ENCODE results near the gene CACNA1F. TPM values are rescaled to one million over a fixed set of nuclear protein-coding genes. Genes with fewer than 3 reads are reported as not detected.

The CACNA1F gene
- total RNA-seq, 1 donor from 2014 or later, result 4.9 TPM

DNA sequence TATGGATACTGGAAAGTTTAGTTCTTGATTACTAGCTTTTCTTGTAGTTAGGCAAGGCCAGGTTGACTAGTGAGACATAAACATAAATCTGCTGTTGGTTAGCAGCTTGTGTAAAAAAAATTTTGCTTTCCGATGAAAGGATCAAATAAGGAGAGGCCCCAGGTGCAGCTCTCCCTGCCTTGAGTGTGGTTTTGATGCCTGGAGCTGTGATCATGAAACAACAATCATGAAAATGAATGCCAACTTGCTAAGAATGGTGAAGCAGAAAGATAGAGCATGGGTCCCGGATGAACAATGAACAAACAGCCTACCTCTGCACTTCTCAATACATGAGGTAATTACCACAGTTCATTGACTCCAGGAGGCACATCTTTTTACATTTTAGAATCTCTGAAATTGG is 18.7 kb downstream of the CACNA1F start:
- H3K4me1 Mint-ChIP-seq, result no peaks in the 10 kb centered on the region
- H3K9me3 Mint-ChIP-seq, result peaks cover 34% of the 10 kb centered on the region

GRCh38 chrX:49212861-49213260 is 20.3 kb downstream of the CACNA1F start:
- H3K27ac Mint-ChIP-seq, result no peak overlapping the region
- DNase-seq (ENCODE audit: low spot score), result no peak
- H3K9me3 Mint-ChIP-seq, result peaks cover 34% of the 10 kb centered on the region
- H3K4me3 Mint-ChIP-seq, result no peak overlapping the region
- H3K36me3 Mint-ChIP-seq, result no peaks in the 10 kb centered on the region
- no peak overlapping the region for H3K9ac ChIP-seq
- H3K9me3 ChIP-seq (ENCODE audit: low read depth), result no peaks in the 10 kb centered on the region
- no peaks in the 10 kb centered on the region for H3K36me3 ChIP-seq
- no peaks in the 10 kb centered on the region for H3K4me1 Mint-ChIP-seq
- no peaks in the 10 kb centered on the region for H3K79me2 ChIP-seq (ENCODE audit: low read depth)
- no peak overlapping the region for H2AFZ ChIP-seq (replicated peaks)
- peaks cover 13% of the 10 kb centered on the region for H3K27me3 Mint-ChIP-seq (ENCODE audit: insufficient read depth, low read depth)
- no peak overlapping the region for H3K4me2 ChIP-seq
- no peaks in the 10 kb centered on the region for H3F3A ChIP-seq (ENCODE audit: low read depth)
- no peak overlapping the region for H3K27ac ChIP-seq
- no peaks in the 10 kb centered on the region for H3K27me3 ChIP-seq
- TF ChIP-seq EZH2 (IDR thresholded peaks at IDR 0.05), result no peak
- TF ChIP-seq, protein P1, sequence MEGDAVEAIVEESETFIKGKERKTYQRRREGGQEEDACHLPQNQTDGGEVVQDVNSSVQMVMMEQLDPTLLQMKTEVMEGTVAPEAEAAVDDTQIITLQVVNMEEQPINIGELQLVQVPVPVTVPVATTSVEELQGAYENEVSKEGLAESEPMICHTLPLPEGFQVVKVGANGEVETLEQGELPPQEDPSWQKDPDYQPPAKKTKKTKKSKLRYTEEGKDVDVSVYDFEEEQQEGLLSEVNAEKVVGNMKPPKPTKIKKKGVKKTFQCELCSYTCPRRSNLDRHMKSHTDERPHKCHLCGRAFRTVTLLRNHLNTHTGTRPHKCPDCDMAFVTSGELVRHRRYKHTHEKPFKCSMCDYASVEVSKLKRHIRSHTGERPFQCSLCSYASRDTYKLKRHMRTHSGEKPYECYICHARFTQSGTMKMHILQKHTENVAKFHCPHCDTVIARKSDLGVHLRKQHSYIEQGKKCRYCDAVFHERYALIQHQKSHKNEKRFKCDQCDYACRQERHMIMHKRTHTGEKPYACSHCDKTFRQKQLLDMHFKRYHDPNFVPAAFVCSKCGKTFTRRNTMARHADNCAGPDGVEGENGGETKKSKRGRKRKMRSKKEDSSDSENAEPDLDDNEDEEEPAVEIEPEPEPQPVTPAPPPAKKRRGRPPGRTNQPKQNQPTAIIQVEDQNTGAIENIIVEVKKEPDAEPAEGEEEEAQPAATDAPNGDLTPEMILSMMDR (IDR thresholded peaks at IDR 0.05), result no peak
- no peak for TF ChIP-seq EZH2phosphoT487 (IDR thresholded peaks at IDR 0.05)
- no peak overlapping the region for H3K4me3 ChIP-seq
- H4K20me1 ChIP-seq (ENCODE audit: low read depth), result no peaks in the 10 kb centered on the region
- H3K4me1 ChIP-seq, result no peaks in the 10 kb centered on the region

More for the DNA sequence above, 18.7 kb downstream of the CACNA1F start:
- Histone ChIP-seq H3K36me3 (no peaks in the 10 kb centered on the region), H3K4me3 (no peak overlapping the region), H2AFZ (replicated peaks) (no peak overlapping the region), H3K27me3 (no peaks in the 10 kb centered on the region), H3F3A (ENCODE audit: low read depth) (no peaks in the 10 kb centered on the region), H3K4me1 (no peaks in the 10 kb centered on the region), H3K4me2 (no peak overlapping the region), H3K9ac (no peak overlapping the region), H3K9me3 (ENCODE audit: low read depth) (no peaks in the 10 kb centered on the region), H3K79me2 (ENCODE audit: low read depth) (no peaks in the 10 kb centered on the region), H4K20me1 (ENCODE audit: low read depth) (no peaks in the 10 kb centered on the region), H3K27ac (no peak overlapping the region)
- TF ChIP-seq, protein P1 (IDR thresholded peaks at IDR 0.05), result no peak
- TF ChIP-seq EZH2phosphoT487 (IDR thresholded peaks at IDR 0.05), result no peak
- no peak for TF ChIP-seq EZH2 (IDR thresholded peaks at IDR 0.05)
- Mint-ChIP-seq H3K4me3 (no peak overlapping the region), H3K36me3 (no peaks in the 10 kb centered on the region), H3K27me3 (ENCODE audit: insufficient read depth, low read depth) (peaks cover 12% of the 10 kb centered on the region), H3K27ac (no peak overlapping the region)
- no peak for DNase-seq (ENCODE audit: low spot score)

GRCh38 chrX:49212209-49212608 is 20.9 kb downstream of the CACNA1F start:
- Histone ChIP-seq H3K36me3 (no peaks in the 10 kb centered on the region), H3F3A (ENCODE audit: low read depth) (no peaks in the 10 kb centered on the region), H3K79me2 (ENCODE audit: low read depth) (no peaks in the 10 kb centered on the region), H3K27ac (no peak overlapping the region), H3K9ac (no peak overlapping the region), H4K20me1 (ENCODE audit: low read depth) (no peaks in the 10 kb centered on the region), H3K9me3 (ENCODE audit: low read depth) (no peaks in the 10 kb centered on the region), H2AFZ (replicated peaks) (no peak overlapping the region), H3K4me3 (no peak overlapping the region), H3K4me2 (no peak overlapping the region), H3K4me1 (no peaks in the 10 kb centered on the region), H3K27me3 (no peaks in the 10 kb centered on the region)
- peaks cover 10% of the 10 kb centered on the region for H3K27me3 Mint-ChIP-seq (ENCODE audit: insufficient read depth, low read depth)
- DNase-seq (ENCODE audit: low spot score), result no peak
- no peaks in the 10 kb centered on the region for H3K36me3 Mint-ChIP-seq
- TF ChIP-seq EZH2 (IDR thresholded peaks at IDR 0.05) (no peak), EZH2phosphoT487 (IDR thresholded peaks at IDR 0.05) (no peak)
- TF ChIP-seq, protein P1 (IDR thresholded peaks at IDR 0.05), result no peak
- H3K27ac Mint-ChIP-seq, result no peak overlapping the region
- H3K4me3 Mint-ChIP-seq, result no peak overlapping the region
- H3K4me1 Mint-ChIP-seq, result no peaks in the 10 kb centered on the region
- peaks cover 27% of the 10 kb centered on the region for H3K9me3 Mint-ChIP-seq
